GM21786 (cell line): ENCODE data around the gene PPP6R2.

Experiments
- ATAC-seq: cut with Tn5 transposase; IDR thresholded peaks from one replicate; pipeline ENCODE4 v1.9.1; 2021; ENCODE audit not compliant: unreplicated experiment

The PPP6R2 gene

GRCh38 chr22:50482107-50483074, 139.3 kb downstream of the PPP6R2 start:
- ATAC-seq, result no peak

GRCh38 chr22:50483106-50483505, 140.0 kb downstream of the PPP6R2 start:
- no peak for ATAC-seq

GRCh38 chr22:50483556-50483955, 140.4 kb downstream of the PPP6R2 start:
- ATAC-seq, result no peak

GRCh38 chr22:50483977-50484853, 141.1 kb downstream of the PPP6R2 start:
- no peak for ATAC-seq

- ATAC-seq, result no peak
These were observed 142.3 kb downstream of the PPP6R2 start for GRCh38 chr22:50485221-50486131.

- ATAC-seq, result no peak
These were observed 143.6 kb downstream of the PPP6R2 start, which contains the start of gene MIOX for GRCh38 chr22:50486561-50487289. Gene MIOX (plus strand): TSS chr22:50486859. CDS start chr22:50486898, 39 bp downstream.

DNA sequence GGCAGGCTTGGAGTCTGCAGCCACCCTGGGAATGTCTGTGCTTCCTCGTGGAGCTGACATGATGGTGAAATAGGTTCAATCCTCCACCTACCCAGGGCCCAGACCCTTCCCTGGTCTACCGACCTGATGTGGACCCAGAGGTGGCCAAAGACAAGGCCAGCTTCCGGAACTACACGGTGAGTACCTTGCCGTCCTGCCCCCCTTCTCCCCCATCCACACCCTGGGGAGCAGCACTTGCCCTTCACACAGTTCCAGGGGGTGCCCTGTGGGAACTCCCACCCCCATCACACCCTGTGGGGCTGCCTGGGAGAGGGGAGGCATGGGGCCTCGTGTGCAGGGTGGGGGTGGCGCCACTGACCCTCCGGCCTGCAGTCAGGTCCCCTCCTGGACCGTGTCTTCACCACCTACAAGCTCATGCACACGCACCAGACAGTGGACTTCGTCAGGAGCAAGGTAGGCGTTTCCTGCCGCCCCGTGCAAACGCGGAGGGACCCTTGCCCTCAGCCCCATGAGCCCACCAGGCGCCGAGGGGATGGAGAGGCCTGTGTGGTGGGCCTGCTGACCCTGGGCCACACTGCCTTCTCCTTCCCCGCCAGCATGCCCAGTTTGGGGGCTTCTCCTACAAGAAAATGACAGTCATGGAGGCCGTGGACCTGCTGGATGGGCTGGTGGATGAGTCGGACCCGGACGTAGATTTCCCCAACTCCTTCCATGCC, 144.3 kb downstream of the PPP6R2 start:
- no peak for ATAC-seq

DNA sequence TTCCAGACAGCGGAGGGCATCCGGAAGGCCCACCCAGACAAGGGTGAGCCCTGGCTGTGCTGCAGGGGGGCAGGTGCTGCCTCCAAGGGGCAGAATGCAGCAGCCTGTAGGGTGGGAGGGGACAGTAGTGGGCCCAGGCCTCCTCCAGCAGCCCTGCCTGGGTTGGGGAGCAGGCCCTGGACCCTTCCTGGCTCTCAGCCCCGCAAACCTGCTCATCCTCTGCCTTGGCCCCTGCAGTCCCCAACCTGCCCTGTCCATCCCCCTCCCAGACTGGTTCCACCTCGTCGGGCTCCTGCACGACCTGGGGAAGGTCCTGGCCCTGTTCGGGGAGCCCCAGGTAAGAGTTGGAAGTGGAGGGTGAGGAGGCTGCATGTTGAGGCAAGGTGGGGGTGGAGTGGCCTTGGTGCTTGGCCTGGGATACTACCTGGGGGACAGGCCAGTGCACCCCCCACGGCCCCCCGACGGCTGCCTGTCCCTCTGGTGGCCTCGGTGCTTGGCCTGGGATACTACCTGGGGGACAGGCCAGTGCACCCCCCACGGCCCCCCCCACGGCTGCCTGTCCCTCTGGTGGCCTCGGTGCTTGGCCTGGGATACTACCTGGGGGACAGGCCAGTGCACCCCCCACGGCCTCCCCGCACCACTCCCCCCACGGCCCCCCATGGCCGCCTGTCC, 145.0 kb downstream of the PPP6R2 start:
- ATAC-seq, result no peak

DNA sequence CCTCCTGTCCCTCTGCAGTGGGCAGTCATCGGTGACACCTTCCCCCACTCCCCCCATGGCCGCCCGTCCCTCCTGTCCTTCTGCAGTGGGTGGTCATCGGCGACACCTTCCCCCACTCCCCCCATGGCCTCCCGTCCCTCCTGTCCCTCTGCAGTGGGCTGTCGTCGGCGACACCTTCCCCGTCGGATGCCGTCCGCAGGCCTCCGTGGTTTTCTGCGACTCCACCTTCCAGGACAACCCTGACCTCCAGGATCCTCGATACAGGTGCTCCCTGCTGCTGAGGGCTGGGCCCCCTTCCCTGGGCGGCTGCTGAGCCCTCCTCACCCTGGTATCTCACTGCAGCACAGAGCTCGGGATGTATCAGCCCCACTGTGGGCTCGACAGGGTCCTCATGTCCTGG, 145.8 kb downstream of the PPP6R2 start:
- no peak for ATAC-seq

DNA sequence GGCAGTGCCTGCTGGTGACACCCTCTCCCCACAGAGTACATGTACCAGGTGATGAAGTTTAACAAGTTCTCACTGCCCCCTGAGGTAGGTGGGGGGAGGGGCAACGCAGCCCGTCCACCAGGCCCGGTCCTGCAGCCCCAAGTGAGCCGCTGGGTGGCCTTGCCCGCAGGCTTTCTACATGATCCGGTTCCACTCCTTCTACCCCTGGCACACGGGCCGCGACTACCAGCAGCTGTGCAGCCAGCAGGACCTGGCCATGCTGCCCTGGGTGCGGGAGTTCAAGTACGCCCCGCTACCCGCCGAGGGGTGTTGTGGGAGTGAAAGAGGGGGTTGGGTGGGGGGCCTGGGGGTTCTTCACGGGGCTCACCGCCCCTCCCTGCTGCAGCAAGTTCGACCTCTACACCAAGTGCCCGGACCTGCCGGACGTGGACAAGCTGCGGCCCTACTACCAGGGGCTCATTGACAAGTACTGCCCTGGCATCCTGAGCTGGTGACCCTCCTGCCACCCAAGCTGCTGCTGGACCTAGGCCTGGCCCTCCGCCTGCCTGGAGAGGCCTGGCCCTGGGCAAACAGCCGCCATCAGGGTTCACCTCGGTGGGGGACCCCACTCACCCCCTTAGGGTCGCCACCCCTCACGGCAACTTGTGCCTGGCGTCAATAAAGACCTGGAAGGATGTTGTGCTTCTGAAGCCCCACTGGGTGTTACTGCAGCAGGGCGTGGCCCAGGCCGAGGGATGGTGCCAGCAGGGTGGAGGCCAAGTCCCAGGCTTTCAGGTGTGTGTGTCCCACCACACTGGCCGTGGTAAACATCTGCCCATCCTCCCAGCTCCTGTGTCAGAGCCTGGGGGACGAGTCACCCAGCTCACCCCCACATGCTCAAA, 146.5 kb downstream of the PPP6R2 start:
- no peak for ATAC-seq

DNA sequence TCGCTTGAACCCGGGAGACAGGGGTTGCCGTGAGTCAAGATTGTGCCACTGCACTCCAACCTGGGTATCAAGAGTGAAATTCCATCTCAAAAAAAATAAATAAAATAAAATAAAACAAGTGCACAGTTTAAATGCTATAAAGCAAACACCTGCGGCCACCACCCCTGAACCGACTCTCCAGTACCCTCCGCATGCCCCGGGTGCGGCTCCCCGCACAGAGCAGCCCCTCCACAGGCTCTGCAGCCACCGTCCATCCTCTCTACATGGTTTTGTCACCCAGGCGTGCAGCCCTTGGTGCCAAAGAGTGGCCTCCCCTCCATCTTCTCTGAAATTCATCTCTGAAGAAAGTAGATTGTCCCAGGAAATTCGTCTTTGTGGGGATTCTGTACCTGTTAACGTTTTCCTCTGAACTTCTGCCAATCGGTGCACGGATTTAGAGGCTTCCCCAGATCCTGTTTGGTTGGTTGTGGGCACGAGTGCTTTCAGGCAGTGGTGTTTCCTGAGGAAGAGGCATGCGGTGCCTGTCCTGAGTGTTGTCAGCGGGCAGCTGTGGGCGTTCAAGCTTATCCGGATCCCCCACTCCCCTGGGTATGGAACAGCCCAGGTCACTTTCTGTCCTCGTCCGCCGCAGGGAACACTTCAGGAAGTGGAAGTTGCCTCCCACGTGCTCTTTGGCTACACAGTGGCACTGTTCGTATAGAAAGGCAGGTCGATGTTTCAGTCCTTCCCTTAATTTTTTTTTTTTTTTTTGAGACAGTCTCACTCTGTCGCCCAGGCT, 147.6 kb downstream of the PPP6R2 start:
- ATAC-seq, result no peak
